ENCODE results near the gene AKAP6. TPM values are rescaled to one million over a fixed set of nuclear protein-coding genes. Genes with fewer than 3 reads are reported as not detected.

Gene AKAP6
- total and polyA plus RNA-seq, 2 of the 8 experiments (the other 6 are each of a cell fraction or from before 2014, with no cell fraction given): 0.09 to 0.89 TPM

GRCh38 chr14:32728526-32728925, 399.4 kb downstream of the AKAP6 start:
- Histone ChIP-seq H3K56ac (replicated peaks; ENCODE audit: insufficient read length, low read depth, low read length) (no peak overlapping the region), H3K36me3 (ENCODE audit: control insufficient read depth in 2 of 4, insufficient read depth in 4 of 4, low read length in 3 of 4) (no peaks in the 10 kb centered on the region), H3K27me3 (replicated peaks in 1 of 4; ENCODE audit: control insufficient read depth in 3 of 4, extremely low read depth in 1 of 4, insufficient read depth in 3 of 4, low read length in 3 of 4) (no peaks in the 10 kb centered on the region), H2BK120ac (replicated peaks; ENCODE audit: low read depth, low read length) (no peak overlapping the region), H2BK20ac (ENCODE audit: low read length) (no peak overlapping the region), H3K4me3 (ENCODE audit: extremely low read depth in 1 of 4, insufficient read depth in 2 of 4, low read depth in 3 of 4, low read length in 4 of 4) (no peak overlapping the region), H3K14ac (ENCODE audit: insufficient read length) (no peak overlapping the region), H4K8ac (ENCODE audit: extremely low read depth, insufficient read depth, low read length) (no peak overlapping the region), H3K23me2 (ENCODE audit: low read depth, low read length) (no peaks in the 10 kb centered on the region), H3K27ac (ENCODE audit: low read depth, low read length) (no peak overlapping the region), H3K79me1 (ENCODE audit: low read depth, low read length) (no peaks in the 10 kb centered on the region), H3K4me2 (ENCODE audit: insufficient read depth in 1 of 2, low read depth in 2 of 2, low read length in 2 of 2) (no peak overlapping the region), H3K9ac (replicated peaks in 1 of 4; ENCODE audit: extremely low read depth in 1 of 4, low read depth in 3 of 4, low read length in 3 of 4) (no peak overlapping the region), H2BK15ac (ENCODE audit: low read length) (no peak overlapping the region), H2AFZ (ENCODE audit: low read length) (no peak overlapping the region), H4K5ac (ENCODE audit: insufficient read length, low read depth, low read length) (no peak overlapping the region), H4K91ac (replicated peaks; ENCODE audit: insufficient read length, low read length) (no peak overlapping the region), H3K4ac (replicated peaks; ENCODE audit: insufficient read length, low read depth, low read length) (no peak overlapping the region), H3K23ac (ENCODE audit: insufficient read length) (no peak overlapping the region), H3K18ac (ENCODE audit: extremely low read depth, low read length) (no peak overlapping the region), H2AK5ac (ENCODE audit: low read depth, low read length) (no peak overlapping the region), H3K4me1 (replicated peaks in 1 of 4; ENCODE audit: control insufficient read depth in 3 of 4, insufficient read depth in 4 of 4, low read length in 3 of 4) (peaks cover 0 to 5% (median 0%) of the 10 kb centered on the region in 4 experiments; a peak in 1 of 7 replicates), H2BK5ac (ENCODE audit: low read depth, low read length) (no peak overlapping the region), H3K9me3 (ENCODE audit: insufficient read depth in 2 of 2, low read depth in 1 of 2, low read length in 1 of 2) (no peaks in the 10 kb centered on the region), H3K79me2 (ENCODE audit: control insufficient read depth in 1 of 2, insufficient read depth in 2 of 2, low read length in 2 of 2) (no peaks in the 10 kb centered on the region), H2BK12ac (ENCODE audit: low read depth, low read length) (no peak overlapping the region), H4K20me1 (replicated peaks in 1 of 2; ENCODE audit: control insufficient read depth in 1 of 2, insufficient read depth in 2 of 2, low read length in 2 of 2) (no peaks in the 10 kb centered on the region)
- DNase-seq (ENCODE audit: low read depth in 1 of 2, low spot score in 2 of 2) (no peak), FAIRE-seq (no peak)
- POLR2A ChIA-PET (ENCODE audit: partially characterized antibody): no interaction called here
- 95% methylated on average over 1 of the region's 1 CpG; no CpG with 5 or more reads in 1 of the 2 experiments for WGBS, 2 experiments (ENCODE audit: extremely low coverage in 1 of 2, insufficient coverage in 1 of 2, insufficient read length in 1 of 2, insufficient replicate concordance in 2 of 2, low coverage in 1 of 2, low lambda C conversion rate in 2 of 2, missing lambda C conversion rate in 1 of 2)
- CTCF ChIA-PET (ENCODE audit: partially characterized antibody): interaction anchor here (0.9 kb wide), 1 partner anchor 15 kb away, joined by 3 read pairs; no protein-coding TSS in a partner anchor
- TF ChIP-seq SP2 (IDR thresholded peaks at IDR 0.05; ENCODE audit: low read length) (no peak), GTF2F1 (IDR thresholded peaks at IDR 0.05; ENCODE audit: borderline replicate concordance, low read depth, low read length) (no peak), E2F6 (IDR thresholded peaks at IDR 0.05) (no peak), SP4 (IDR thresholded peaks at IDR 0.05; ENCODE audit: low read length) (no peak), KDM1A (IDR thresholded peaks at IDR 0.05; ENCODE audit: borderline replicate concordance, low read length) (no peak), SIRT6 (IDR thresholded peaks at IDR 0.05; ENCODE audit: low read length) (no peak), TEAD4 (IDR thresholded peaks at IDR 0.05; ENCODE audit: low read depth, low read length) (no peak), KDM4A (IDR thresholded peaks at IDR 0.05; ENCODE audit: low read depth, low read length, severe bottlenecking) (no peak), GABPA (IDR thresholded peaks at IDR 0.05; ENCODE audit: borderline replicate concordance, insufficient read depth, low read length) (no peak), RNF2 (IDR thresholded peaks at IDR 0.05; ENCODE audit: borderline replicate concordance, low read depth, low read length, missing control alignments, poor library complexity, severe bottlenecking) (no peak), RBBP5 (IDR thresholded peaks at IDR 0.05; ENCODE audit: borderline replicate concordance, low read depth, low read length) (no peak), SAP30 (IDR thresholded peaks at IDR 0.05; ENCODE audit: insufficient read depth, insufficient replicate concordance, low read length) (no peak), SIX5 (IDR thresholded peaks at IDR 0.05; ENCODE audit: low read depth, low read length) (no peak), CTBP2 (IDR thresholded peaks at IDR 0.05; ENCODE audit: borderline replicate concordance, insufficient read depth, insufficient read length, low read length) (no peak)
